Measurements from ENCODE around the gene TEX14. TPM values are rescaled to one million over a fixed set of nuclear protein-coding genes. Genes with fewer than 3 reads are reported as not detected.

Gene TEX14
- total and polyA plus RNA-seq, 2 donors (not counting 1 experiment from before 2014, with no cell fraction given), result under 0.01 to 0.03 TPM

- H2AFZ ChIP-seq (ENCODE audit: low read length), result no peak overlapping the region
- TF ChIP-seq EZH2 (IDR thresholded peaks at IDR 0.05; ENCODE audit: low read length, missing control alignments) (no peak), CTCF (conservative IDR thresholded peaks at IDR 0.05 in 1 of 2, IDR thresholded peaks at IDR 0.05 in 1 of 2; ENCODE audit: low read depth in 1 of 2, low read length in 2 of 2) (no peak)
- no peaks in the 10 kb centered on the region for H4K20me1 ChIP-seq (ENCODE audit: control insufficient read depth, extremely low read depth, insufficient read depth, low read length)
- H3K27ac ChIP-seq (ENCODE audit: insufficient read depth, low read length), result no peak overlapping the region
- no peak for DNase-seq (ENCODE audit: low read depth in 2 of 2)
- H3K79me2 ChIP-seq (ENCODE audit: control insufficient read depth, insufficient read depth, low read length), result no peaks in the 10 kb centered on the region
- peak overlapping the region; percentile 44 for H3K4me2 ChIP-seq (ENCODE audit: extremely low read depth, insufficient read depth, low read length)
- no peaks in the 10 kb centered on the region for H3K27me3 ChIP-seq (ENCODE audit: control insufficient read depth, insufficient read depth, low read length)
- no peaks in the 10 kb centered on the region for H3K36me3 ChIP-seq (ENCODE audit: control insufficient read depth, insufficient read depth, low read length)
- H3K4me3 ChIP-seq (replicated peaks in 1 of 4; ENCODE audit: control extremely low read depth in 1 of 4, insufficient read depth in 1 of 4, low read depth in 3 of 4, low read length in 4 of 4), result peak overlapping the region in 2 of 4 experiments; percentile 14 to 54
- no peak overlapping the region for H3K9ac ChIP-seq (ENCODE audit: insufficient read depth, low read length)
- H3K9me3 ChIP-seq (ENCODE audit: control insufficient read depth, insufficient read depth, low read depth, low read length), result no peaks in the 10 kb centered on the region
- peaks cover 3% of the 10 kb centered on the region for H3K4me1 ChIP-seq (ENCODE audit: control insufficient read depth, extremely low read depth, insufficient read depth, low read length)
These were observed 60.8 kb downstream of the TEX14 start for GRCh38 chr17:58630883-58631522.

GRCh38 chr17:58626905-58627304 is 64.9 kb downstream of the TEX14 start:
- Histone ChIP-seq H2AFZ (ENCODE audit: low read length) (no peak overlapping the region), H3K27me3 (ENCODE audit: control insufficient read depth, insufficient read depth, low read length) (no peaks in the 10 kb centered on the region), H3K9ac (ENCODE audit: insufficient read depth, low read length) (no peak overlapping the region), H3K4me2 (ENCODE audit: extremely low read depth, insufficient read depth, low read length) (no peak overlapping the region), H3K36me3 (ENCODE audit: control insufficient read depth, insufficient read depth, low read length) (no peaks in the 10 kb centered on the region), H3K79me2 (ENCODE audit: control insufficient read depth, insufficient read depth, low read length) (no peaks in the 10 kb centered on the region), H4K20me1 (ENCODE audit: control insufficient read depth, extremely low read depth, insufficient read depth, low read length) (no peaks in the 10 kb centered on the region), H3K9me3 (ENCODE audit: control insufficient read depth, insufficient read depth, low read depth, low read length) (no peaks in the 10 kb centered on the region), H3K4me1 (ENCODE audit: control insufficient read depth, extremely low read depth, insufficient read depth, low read length) (no peaks in the 10 kb centered on the region), H3K27ac (ENCODE audit: insufficient read depth, low read length) (no peak overlapping the region), H3K4me3 (replicated peaks in 1 of 4; ENCODE audit: control extremely low read depth in 1 of 4, insufficient read depth in 1 of 4, low read depth in 3 of 4, low read length in 4 of 4) (no peak overlapping the region)
- TF ChIP-seq CTCF (conservative IDR thresholded peaks at IDR 0.05 in 1 of 2, IDR thresholded peaks at IDR 0.05 in 1 of 2; ENCODE audit: low read depth in 1 of 2, low read length in 2 of 2), result no peak
- TF ChIP-seq EZH2 (IDR thresholded peaks at IDR 0.05; ENCODE audit: low read length, missing control alignments), result no peak
- no peak for DNase-seq (ENCODE audit: low read depth in 2 of 2)

- no peak overlapping the region for H3K4me3 ChIP-seq (replicated peaks in 1 of 4; ENCODE audit: control extremely low read depth in 1 of 4, insufficient read depth in 1 of 4, low read depth in 3 of 4, low read length in 4 of 4)
- H4K20me1 ChIP-seq (ENCODE audit: control insufficient read depth, extremely low read depth, insufficient read depth, low read length), result no peaks in the 10 kb centered on the region
- H3K36me3 ChIP-seq (ENCODE audit: control insufficient read depth, insufficient read depth, low read length), result no peaks in the 10 kb centered on the region
- DNase-seq (ENCODE audit: low read depth in 2 of 2), result no peak
- no peak overlapping the region for H3K27ac ChIP-seq (ENCODE audit: insufficient read depth, low read length)
- no peak overlapping the region for H3K9ac ChIP-seq (ENCODE audit: insufficient read depth, low read length)
- no peaks in the 10 kb centered on the region for H3K9me3 ChIP-seq (ENCODE audit: control insufficient read depth, insufficient read depth, low read depth, low read length)
- no peaks in the 10 kb centered on the region for H3K79me2 ChIP-seq (ENCODE audit: control insufficient read depth, insufficient read depth, low read length)
- H2AFZ ChIP-seq (ENCODE audit: low read length), result no peak overlapping the region
- TF ChIP-seq EZH2 (IDR thresholded peaks at IDR 0.05; ENCODE audit: low read length, missing control alignments) (no peak), CTCF (conservative IDR thresholded peaks at IDR 0.05 in 1 of 2, IDR thresholded peaks at IDR 0.05 in 1 of 2; ENCODE audit: low read depth in 1 of 2, low read length in 2 of 2) (no peak)
- peaks cover 3% of the 10 kb centered on the region for H3K27me3 ChIP-seq (ENCODE audit: control insufficient read depth, insufficient read depth, low read length)
- H3K4me1 ChIP-seq (ENCODE audit: control insufficient read depth, extremely low read depth, insufficient read depth, low read length), result no peaks in the 10 kb centered on the region
- H3K4me2 ChIP-seq (ENCODE audit: extremely low read depth, insufficient read depth, low read length), result no peak overlapping the region
These were observed 67.1 kb downstream of the TEX14 start for GRCh38 chr17:58624751-58625150.

Measured in fibroblast of lung (primary cell).